ENCODE measurements around the gene EFNA5. TPM values are rescaled to one million over a fixed set of nuclear protein-coding genes. Genes with fewer than 3 reads are reported as not detected.

EFNA5 gene
- polyA plus RNA-seq, 1 donor (not counting 4 experiments of a cell fraction or from before 2014, with no cell fraction given) = 4.8 TPM

DNA sequence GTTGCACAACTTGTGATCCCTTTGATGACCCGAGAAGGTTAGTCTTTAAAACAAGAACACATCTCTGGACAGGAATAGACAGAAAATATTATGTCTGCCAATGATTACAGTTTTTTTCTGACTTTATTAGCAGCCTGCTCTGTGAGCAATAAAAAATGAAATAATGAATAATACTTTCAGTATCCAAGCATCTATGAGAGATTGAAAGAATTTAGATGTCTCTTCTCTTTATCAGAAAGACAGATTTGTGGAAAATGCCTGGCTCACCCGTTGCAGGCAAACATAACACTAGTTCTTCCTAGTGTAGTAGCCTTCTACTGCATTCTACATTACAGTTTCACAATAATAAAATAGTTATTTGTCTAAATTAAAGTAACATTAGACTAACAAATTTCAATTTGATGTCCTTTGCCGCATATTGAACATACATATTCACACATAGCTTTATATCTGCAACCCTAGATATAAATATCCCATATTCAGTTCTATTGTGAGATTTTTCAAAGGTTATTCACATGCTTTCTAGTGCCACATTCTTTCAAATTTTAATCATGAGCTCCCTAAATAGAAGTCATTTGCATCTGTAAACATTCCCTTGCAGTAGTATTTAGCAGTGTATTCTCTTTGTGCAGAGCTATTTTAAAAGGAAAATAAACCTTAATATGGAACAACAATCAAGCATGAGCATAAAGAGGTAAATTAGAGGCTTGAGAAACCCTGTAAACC lies 267.3 kb downstream of the EFNA5 start:
- FAIRE-seq (no peak), DNase-seq (ENCODE audit: low read depth, low spot score) (no peak)
- H3K79me2 ChIP-seq (ENCODE audit: control insufficient read depth, insufficient read depth, low read length) = no peaks in the 10 kb centered on the region
- no peaks in the 10 kb centered on the region for H3K9me3 ChIP-seq (ENCODE audit: control insufficient read depth, low read depth, low read length)
- dilution Hi-C loops (cut with MboI; ENCODE audit: extremely low pct_ligation_motif_present, low sequenced_read_pairs) = no loop called here
- H2AFZ ChIP-seq (ENCODE audit: control insufficient read depth, low read length) = no peak overlapping the region
- H3K27me3 ChIP-seq (ENCODE audit: control insufficient read depth, extremely low read depth, insufficient read depth, low read length) = no peaks in the 10 kb centered on the region
- H3K4me1 ChIP-seq (ENCODE audit: control insufficient read depth, extremely low read depth, insufficient read depth, low read length) = peaks cover 19% of the 10 kb centered on the region
- TF ChIP-seq, protein P1, sequence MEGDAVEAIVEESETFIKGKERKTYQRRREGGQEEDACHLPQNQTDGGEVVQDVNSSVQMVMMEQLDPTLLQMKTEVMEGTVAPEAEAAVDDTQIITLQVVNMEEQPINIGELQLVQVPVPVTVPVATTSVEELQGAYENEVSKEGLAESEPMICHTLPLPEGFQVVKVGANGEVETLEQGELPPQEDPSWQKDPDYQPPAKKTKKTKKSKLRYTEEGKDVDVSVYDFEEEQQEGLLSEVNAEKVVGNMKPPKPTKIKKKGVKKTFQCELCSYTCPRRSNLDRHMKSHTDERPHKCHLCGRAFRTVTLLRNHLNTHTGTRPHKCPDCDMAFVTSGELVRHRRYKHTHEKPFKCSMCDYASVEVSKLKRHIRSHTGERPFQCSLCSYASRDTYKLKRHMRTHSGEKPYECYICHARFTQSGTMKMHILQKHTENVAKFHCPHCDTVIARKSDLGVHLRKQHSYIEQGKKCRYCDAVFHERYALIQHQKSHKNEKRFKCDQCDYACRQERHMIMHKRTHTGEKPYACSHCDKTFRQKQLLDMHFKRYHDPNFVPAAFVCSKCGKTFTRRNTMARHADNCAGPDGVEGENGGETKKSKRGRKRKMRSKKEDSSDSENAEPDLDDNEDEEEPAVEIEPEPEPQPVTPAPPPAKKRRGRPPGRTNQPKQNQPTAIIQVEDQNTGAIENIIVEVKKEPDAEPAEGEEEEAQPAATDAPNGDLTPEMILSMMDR (optimal IDR thresholded peaks at IDR 0.05 in 1 of 3, IDR thresholded peaks at IDR 0.05 in 1 of 3, conservative IDR thresholded peaks at IDR 0.05 in 1 of 3; ENCODE audit: extremely low read depth in 1 of 3, insufficient read depth in 2 of 3, low read length in 3 of 3) = no peak
- no peak for TF ChIP-seq EZH2 (IDR thresholded peaks at IDR 0.05; ENCODE audit: low read length)
- no peak overlapping the region for H3K27ac ChIP-seq (ENCODE audit: control insufficient read depth, insufficient read depth, low read length)
- H3K36me3 ChIP-seq (ENCODE audit: control insufficient read depth in 2 of 2, extremely low read depth in 1 of 2, insufficient read depth in 2 of 2, low read length in 2 of 2) = no peaks in the 10 kb centered on the region
- no peak overlapping the region for H3K9ac ChIP-seq (ENCODE audit: control insufficient read depth, extremely low read depth, insufficient read depth, low read length)
- no peaks in the 10 kb centered on the region for H4K20me1 ChIP-seq (ENCODE audit: control insufficient read depth, extremely low read depth, insufficient read depth, low read length)
- no peaks in the 10 kb centered on the region for H3K9me1 ChIP-seq (ENCODE audit: control insufficient read depth, extremely low read depth, insufficient read depth, low read length)
- no peak overlapping the region for H3K4me3 ChIP-seq (ENCODE audit: control insufficient read depth in 2 of 3, extremely low read depth in 1 of 3, insufficient read depth in 2 of 3, low read depth in 1 of 3, low read length in 3 of 3)
- H3K4me2 ChIP-seq (ENCODE audit: control insufficient read depth, extremely low read depth, insufficient read depth, low read depth, low read length) = peak overlapping the region; percentile 39

GRCh38 chr5:107402434-107403227 lies 268.1 kb downstream of the EFNA5 start:
- Histone ChIP-seq H4K20me1 (ENCODE audit: control insufficient read depth, extremely low read depth, insufficient read depth, low read length) (no peaks in the 10 kb centered on the region), H3K4me3 (ENCODE audit: control insufficient read depth in 2 of 3, extremely low read depth in 1 of 3, insufficient read depth in 2 of 3, low read depth in 1 of 3, low read length in 3 of 3) (no peak overlapping the region), H3K36me3 (ENCODE audit: control insufficient read depth in 2 of 2, extremely low read depth in 1 of 2, insufficient read depth in 2 of 2, low read length in 2 of 2) (no peaks in the 10 kb centered on the region), H3K9me3 (ENCODE audit: control insufficient read depth, low read depth, low read length) (no peaks in the 10 kb centered on the region), H3K9ac (ENCODE audit: control insufficient read depth, extremely low read depth, insufficient read depth, low read length) (no peak overlapping the region), H3K79me2 (ENCODE audit: control insufficient read depth, insufficient read depth, low read length) (no peaks in the 10 kb centered on the region), H3K4me1 (ENCODE audit: control insufficient read depth, extremely low read depth, insufficient read depth, low read length) (peaks cover 19% of the 10 kb centered on the region), H2AFZ (ENCODE audit: control insufficient read depth, low read length) (peak overlapping the region; percentile 54), H3K9me1 (ENCODE audit: control insufficient read depth, extremely low read depth, insufficient read depth, low read length) (no peaks in the 10 kb centered on the region), H3K27me3 (ENCODE audit: control insufficient read depth, extremely low read depth, insufficient read depth, low read length) (no peaks in the 10 kb centered on the region), H3K4me2 (ENCODE audit: control insufficient read depth, extremely low read depth, insufficient read depth, low read depth, low read length) (peak overlapping the region; percentile 39), H3K27ac (ENCODE audit: control insufficient read depth, insufficient read depth, low read length) (no peak overlapping the region)
- no peak for TF ChIP-seq EZH2 (IDR thresholded peaks at IDR 0.05; ENCODE audit: low read length)
- TF ChIP-seq, protein P1 (optimal IDR thresholded peaks at IDR 0.05 in 1 of 3, IDR thresholded peaks at IDR 0.05 in 1 of 3, conservative IDR thresholded peaks at IDR 0.05 in 1 of 3; ENCODE audit: extremely low read depth in 1 of 3, insufficient read depth in 2 of 3, low read length in 3 of 3) = no peak
- DNase-seq (ENCODE audit: low read depth, low spot score) (no peak), FAIRE-seq (peak; percentile 44)
- dilution Hi-C loops (cut with MboI; ENCODE audit: extremely low pct_ligation_motif_present, low sequenced_read_pairs) = no loop called here

All from keratinocyte (primary cell).